H1 (cell line): ENCODE results near the gene C14orf132. TPM values are rescaled to one million over a fixed set of nuclear protein-coding genes. Genes with fewer than 3 reads are reported as not detected.

Experiments used
- CTCF ChIA-PET: fragments of 300-600 bp; sonication (Branson Sonifier 250); formaldehyde crosslinking; loops from one replicate; lab custom pipeline; 2021; ENCODE audit not compliant: partially characterized antibody; lab: Charles Lee
- POLR2A ChIA-PET: fragments of 300-600 bp; sonication (Branson Sonifier 250); formaldehyde crosslinking; loops from one replicate; lab custom pipeline; 2021; ENCODE audit warnings: inconsistent platforms; ENCODE audit not compliant: partially characterized antibody; lab: Charles Lee
- DNase-seq, 2 experiments: peaks; one replicate each; pipeline versions ENCODE4 v3.0.0 to v3.0.0-alpha.2; 2010 to 2022; ENCODE audit warnings: low spot score in 2 of 2, low read depth in 1 of 2, mixed read lengths in 1 of 2
- FAIRE-seq: peaks from 2 replicates; lab custom pipeline; 2011; peaks lifted over from hg19 to GRCh38; lab: Jason Lieb, UNC
- H2AFZ ChIP-seq: 2 replicates; pipeline ENCODE4 v1.8.1; 2012; ENCODE audit warnings: low read length, inconsistent platforms
- H2AK5ac ChIP-seq: 2 replicates; pipeline ENCODE4 v1.6.1; 2013; ENCODE audit warnings: low read depth, low read length
- H2BK120ac ChIP-seq: replicated peaks from 2 replicates; pipeline ENCODE3; 2013; ENCODE audit warnings: low read depth, low read length, inconsistent platforms
- H2BK12ac ChIP-seq: 2 replicates; pipeline ENCODE4 v1.6.1; 2013; ENCODE audit warnings: low read depth, low read length
- H2BK15ac ChIP-seq: 2 replicates; pipeline ENCODE4 v1.6.1; 2013; ENCODE audit warnings: low read length
- H2BK20ac ChIP-seq: 2 replicates; pipeline ENCODE4 v1.6.1; 2013; ENCODE audit warnings: low read length
- H2BK5ac ChIP-seq: 2 replicates; pipeline ENCODE4 v1.6.1; 2013; ENCODE audit warnings: low read depth, low read length
- H3K14ac ChIP-seq: 2 replicates; pipeline ENCODE4 v1.6.1; 2013; ENCODE audit warnings: inconsistent platforms; ENCODE audit not compliant: insufficient read length
- H3K18ac ChIP-seq: 2 replicates; pipeline ENCODE4 v1.6.1; 2013; ENCODE audit warnings: low read length; ENCODE audit errors: extremely low read depth
- H3K23ac ChIP-seq: 2 replicates; pipeline ENCODE4 v1.6.1; 2013; ENCODE audit warnings: inconsistent platforms; ENCODE audit not compliant: insufficient read length
- H3K23me2 ChIP-seq: 2 replicates; pipeline ENCODE4 v1.6.1; 2013; ENCODE audit warnings: low read depth, low read length
- H3K27ac ChIP-seq: 2 replicates; pipeline ENCODE4 v1.6.1; 2011; ENCODE audit warnings: low read depth, low read length, inconsistent platforms
- H3K27me3 ChIP-seq, 4 experiments: replicated peaks in 1 of 4; 1 replicate in 1 of 4; 2 replicates in 3 of 4; pipeline versions ENCODE4 v1.6.1 to v1.8.1; 2011 to 2013; ENCODE audit warnings: low read length in 3 of 4, mild to moderate bottlenecking in 3 of 4, inconsistent platforms in 2 of 4, mixed read lengths in 2 of 4, moderate library complexity in 1 of 4; ENCODE audit not compliant: control insufficient read depth in 3 of 4, insufficient read depth in 3 of 4; ENCODE audit errors: extremely low read depth in 1 of 4
- H3K36me3 ChIP-seq, 4 experiments: 2 replicates each; pipeline versions ENCODE4 v1.6.1 to v1.8.1; 2011 to 2013; ENCODE audit warnings: mild to moderate bottlenecking in 4 of 4, low read length in 3 of 4, moderate library complexity in 2 of 4, control low read depth in 1 of 4, inconsistent platforms in 1 of 4; ENCODE audit not compliant: insufficient read depth in 4 of 4, control insufficient read depth in 2 of 4
- H3K4ac ChIP-seq: replicated peaks from 2 replicates; pipeline ENCODE3; 2013; ENCODE audit warnings: low read length, low read depth, mixed read lengths, inconsistent platforms; ENCODE audit not compliant: insufficient read length
- H3K4me1 ChIP-seq, 4 experiments: replicated peaks in 1 of 4; 1 replicate in 1 of 4; 2 replicates in 3 of 4; pipeline versions ENCODE4 v1.6.1 to v1.8.1; 2011 to 2013; ENCODE audit warnings: low read length in 3 of 4, inconsistent platforms in 2 of 4, mixed read lengths in 1 of 4; ENCODE audit not compliant: insufficient read depth in 4 of 4, control insufficient read depth in 3 of 4
- H3K4me2 ChIP-seq, 2 experiments: 2 replicates each; pipeline versions ENCODE4 v1.6.1 to v1.8.1; 2011 to 2013; ENCODE audit warnings: low read depth in 2 of 2, low read length in 2 of 2, control low read depth in 1 of 2, inconsistent platforms in 1 of 2, mild to moderate bottlenecking in 1 of 2; ENCODE audit not compliant: insufficient read depth in 1 of 2
- H3K4me3 ChIP-seq, 4 experiments: fragments of 200-600, 300-600 bp in 1 of 4; sonication (generic), shearing (Covaris generic), sonication (Bioruptor Twin) in 1 of 4; 2 replicates each; pipeline versions ENCODE4 v1.5.1 to v1.8.1; 2011 to 2016; ENCODE audit warnings: low read length in 4 of 4, low read depth in 3 of 4, control low read depth in 2 of 4, inconsistent platforms in 2 of 4, mild to moderate bottlenecking in 2 of 4, mixed read lengths in 1 of 4, moderate library complexity in 1 of 4; ENCODE audit not compliant: insufficient read depth in 2 of 4; ENCODE audit errors: extremely low read depth in 1 of 4
- H3K56ac ChIP-seq: replicated peaks from 2 replicates; pipeline ENCODE3; 2013; ENCODE audit warnings: low read depth, mild to moderate bottlenecking, mixed read lengths, low read length, inconsistent platforms; ENCODE audit not compliant: insufficient read length
- H3K79me1 ChIP-seq: 2 replicates; pipeline ENCODE4 v1.6.1; 2013; ENCODE audit warnings: low read depth, low read length, control low read depth
- H3K79me2 ChIP-seq, 2 experiments: 2 replicates each; pipeline versions ENCODE4 v1.6.1 to v1.8.1; 2012 to 2013; ENCODE audit warnings: low read length in 2 of 2, mild to moderate bottlenecking in 2 of 2, inconsistent platforms in 1 of 2; ENCODE audit not compliant: insufficient read depth in 2 of 2, control insufficient read depth in 1 of 2
- H3K9ac ChIP-seq, 4 experiments: replicated peaks in 1 of 4; 1 replicate in 1 of 4; 2 replicates in 3 of 4; pipeline versions ENCODE4 v1.6.1 to v1.8.1; 2011 to 2013; ENCODE audit warnings: low read depth in 3 of 4, low read length in 3 of 4, control low read depth in 2 of 4, mild to moderate bottlenecking in 2 of 4, moderate library complexity in 2 of 4, inconsistent platforms in 1 of 4; ENCODE audit errors: extremely low read depth in 1 of 4
- H3K9me3 ChIP-seq, 2 experiments: 2 replicates each; pipeline versions ENCODE4 v1.6.1 to v1.8.1; 2012 to 2013; ENCODE audit warnings: mild to moderate bottlenecking in 2 of 2, moderate library complexity in 2 of 2, control low read depth in 1 of 2, inconsistent platforms in 1 of 2, low read depth in 1 of 2, low read length in 1 of 2, mixed read lengths in 1 of 2; ENCODE audit not compliant: insufficient read depth in 2 of 2
- H4K20me1 ChIP-seq, 2 experiments: replicated peaks in 1 of 2; 2 replicates each; pipeline versions ENCODE3 to v1.8.1; 2011 to 2013; ENCODE audit warnings: inconsistent platforms in 2 of 2, low read length in 2 of 2, mild to moderate bottlenecking in 1 of 2; ENCODE audit not compliant: insufficient read depth in 2 of 2, control insufficient read depth in 1 of 2
- H4K5ac ChIP-seq: 2 replicates; pipeline ENCODE4 v1.6.1; 2013; ENCODE audit warnings: low read length, low read depth, mixed read lengths, inconsistent platforms; ENCODE audit not compliant: insufficient read length
- H4K8ac ChIP-seq: 2 replicates; pipeline ENCODE4 v1.8.0; 2013; ENCODE audit warnings: mild to moderate bottlenecking, moderate library complexity, low read length, inconsistent platforms; ENCODE audit not compliant: insufficient read depth; ENCODE audit errors: extremely low read depth
- H4K91ac ChIP-seq: replicated peaks from 2 replicates; pipeline ENCODE3; 2013; ENCODE audit warnings: low read length, mixed read lengths, inconsistent platforms; ENCODE audit not compliant: insufficient read length
- HDAC6 ChIP-seq: IDR thresholded peaks from one replicate; pipeline ENCODE4 v1.7.1; 2012; ENCODE audit warnings: low read depth, mild to moderate bottlenecking, inconsistent platforms, low read length, moderate library complexity
- PHF8 ChIP-seq: fragments of 200-600 bp; sonication (generic); conservative IDR thresholded peaks from 2 replicates; pipeline ENCODE4 v1.7.1; 2012; ENCODE audit warnings: low read depth, mild to moderate bottlenecking, inconsistent platforms, low read length, moderate library complexity
- SAP30 ChIP-seq: fragments of 300-600 bp; sonication (generic); IDR thresholded peaks from 2 replicates; pipeline ENCODE4 v1.7.1; 2012; ENCODE audit warnings: low read length, moderate library complexity, mild to moderate bottlenecking, inconsistent platforms; ENCODE audit not compliant: insufficient read depth, insufficient replicate concordance
- SUZ12 ChIP-seq: fragments of 200-600 bp; sonication (generic); IDR thresholded peaks from 2 replicates; pipeline ENCODE4 v1.6.1; 2012; ENCODE audit warnings: mild to moderate bottlenecking, inconsistent platforms, low read length, moderate library complexity, mixed read lengths
- polyA plus RNA-seq, 7 experiments: library from polyadenylated mRNA; depleted of rRNA in 3 of 7; stranded (reverse) in 5 of 7; unstranded in 2 of 7; fragments of >200 nt in 5 of 7; fragments of 200-250 nt in 2 of 7; gene quantifications; 1 replicate in 5 of 7; 2 replicates in 1 of 7; 4 replicates in 1 of 7; pipeline versions ENCODE4 v1.2.1 to v1.2.3, GENCODE V29; 2011 to 2013; ENCODE audit warnings: missing spikeins in 2 of 7, mixed read lengths in 2 of 7
- total RNA-seq: library from RNA; stranded (reverse); fragmentation: NEBNext Ultra II Directional; extraction: Animal tissue kit (Norgen Biotek cat#: 25700); gene quantifications from 2 replicates; pipeline ENCODE4 v1.2.1, GENCODE V29; 2021
- TF ChIP-seq, protein P1 (sequence below): IDR thresholded peaks from 2 replicates; pipeline ENCODE4 v1.6.1; 2012; ENCODE audit warnings: inconsistent platforms

Gene C14orf132
- total and polyA plus RNA-seq, 2 of the 8 experiments (the other 6 are each of a cell fraction or from before 2014, with no cell fraction given), result 11.7 to 32.5 TPM

DNA sequence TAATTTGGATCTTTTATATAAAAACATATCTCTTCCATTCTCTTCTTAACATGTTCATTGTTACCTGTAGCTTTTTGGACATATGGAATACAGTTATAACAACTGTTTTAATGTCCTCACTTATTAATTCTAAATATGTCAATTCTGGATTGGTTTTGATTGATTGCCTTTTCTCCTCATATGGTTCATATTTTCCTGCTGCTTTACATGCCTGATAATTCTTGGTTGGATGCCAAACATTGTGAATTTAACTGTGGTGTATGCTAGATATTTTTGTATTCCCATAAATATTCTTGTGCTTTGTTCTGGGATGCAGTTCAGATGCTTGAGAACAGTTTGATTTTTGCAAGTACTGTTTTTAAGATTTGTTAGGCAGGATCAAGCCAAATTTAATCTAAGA is 10.8 kb downstream of the C14orf132 start:
- no peak overlapping the region for H2BK12ac ChIP-seq
- no peak overlapping the region for H3K4me3 ChIP-seq
- no peaks in the 10 kb centered on the region for H3K27me3 ChIP-seq
- no peak overlapping the region for H2BK15ac ChIP-seq
- no peaks in the 10 kb centered on the region for H3K23me2 ChIP-seq
- H2BK5ac ChIP-seq, result no peak overlapping the region
- H4K20me1 ChIP-seq, result peaks cover 7 to 13% of the 10 kb centered on the region in 2 experiments
- H4K91ac ChIP-seq, result no peak overlapping the region
- no peak overlapping the region for H3K23ac ChIP-seq
- H3K18ac ChIP-seq, result no peak overlapping the region
- H3K4me1 ChIP-seq, result peaks cover 0 to 4% (median 1%) of the 10 kb centered on the region in 4 experiments; a peak in 2 of 7 replicates
- H4K5ac ChIP-seq, result no peak overlapping the region
- no peaks in the 10 kb centered on the region; a peak in 1 of 8 replicates for H3K36me3 ChIP-seq
- no peak overlapping the region for H3K4me2 ChIP-seq
- no peak overlapping the region for H3K56ac ChIP-seq
- no peak overlapping the region for H2AFZ ChIP-seq
- CTCF ChIA-PET, result interaction anchor here (1.0 to 2.5 kb wide), 5 partner anchors 11 to 488 kb away, joined by 3 to 12 read pairs (median 6); no protein-coding TSS in a partner anchor
- no peak overlapping the region for H3K4ac ChIP-seq
- H2BK20ac ChIP-seq, result no peak overlapping the region
- POLR2A ChIA-PET, result no interaction called here
- H3K79me2 ChIP-seq, result peaks cover 0 to 16% of the 10 kb centered on the region in 2 experiments; a peak in 2 of 4 replicates
- H3K9ac ChIP-seq, result no peak overlapping the region
- H2BK120ac ChIP-seq, result no peak overlapping the region
- H3K14ac ChIP-seq, result no peak overlapping the region
- no peaks in the 10 kb centered on the region for H3K79me1 ChIP-seq
- no peak overlapping the region for H2AK5ac ChIP-seq
- TF ChIP-seq, protein P1, sequence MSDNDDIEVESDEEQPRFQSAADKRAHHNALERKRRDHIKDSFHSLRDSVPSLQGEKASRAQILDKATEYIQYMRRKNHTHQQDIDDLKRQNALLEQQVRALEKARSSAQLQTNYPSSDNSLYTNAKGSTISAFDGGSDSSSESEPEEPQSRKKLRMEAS, result no peak
- TF ChIP-seq SUZ12 (no peak), SAP30 (no peak), HDAC6 (no peak), PHF8 (no peak)
- H3K27ac ChIP-seq, result no peak overlapping the region
- DNase-seq, result no peak
- no peak for FAIRE-seq
- no peak overlapping the region for H4K8ac ChIP-seq
- peaks cover 0 to 3% of the 10 kb centered on the region in 2 experiments; a peak in 1 of 4 replicates for H3K9me3 ChIP-seq
